GM10266 (cell line): ENCODE results near the gene KIAA1671.

Experiments used
- DNase-seq: peaks from one replicate; pipeline ENCODE4 v3.0.0; 2012; ENCODE audit errors: extremely low spot score
- CTCF ChIP-seq: IDR thresholded peaks from 2 replicates; pipeline ENCODE4 v1.5.1; 2012; ENCODE audit warnings: mild to moderate bottlenecking, low read depth; ENCODE audit not compliant: control insufficient read depth, insufficient read depth; ENCODE audit errors: missing control alignments

Gene KIAA1671

DNA sequence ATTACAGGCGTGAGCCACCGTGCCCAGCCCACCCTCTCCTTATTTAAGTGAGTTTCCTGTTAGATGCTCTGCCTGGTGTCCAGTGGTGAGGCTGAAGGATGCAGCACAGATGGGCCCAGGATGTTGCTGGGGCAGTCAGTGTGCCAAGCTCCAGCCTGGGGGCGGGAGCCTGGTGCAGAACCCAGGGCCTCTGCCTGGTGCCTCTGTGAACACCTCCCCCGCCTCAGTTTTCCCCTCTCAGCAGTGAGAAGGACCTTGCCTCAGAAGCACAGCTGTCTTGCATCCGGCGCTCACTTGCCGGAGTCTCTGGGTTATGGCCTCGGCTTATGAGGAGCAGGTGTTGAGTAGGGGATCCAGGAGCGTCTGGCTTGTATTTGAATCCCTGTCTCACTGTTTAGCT, 116.2 kb downstream of the KIAA1671 start:
- no peak for DNase-seq
- no peak for TF ChIP-seq CTCF

- TF ChIP-seq CTCF: no peak
- no peak for DNase-seq
Measured at GRCh38 chr22:25069426-25069757, 116.9 kb downstream of the KIAA1671 start.

- no peak for DNase-seq
- TF ChIP-seq CTCF: no peak
Measured at GRCh38 chr22:25069758-25070481, 117.4 kb downstream of the KIAA1671 start.

GRCh38 chr22:25070956-25071355, 118.4 kb downstream of the KIAA1671 start:
- DNase-seq: no peak
- no peak for TF ChIP-seq CTCF

- TF ChIP-seq CTCF: no peak
- DNase-seq: no peak
Measured at GRCh38 chr22:25071720-25072119, 119.2 kb downstream of the KIAA1671 start.

- TF ChIP-seq CTCF: no peak
- DNase-seq: no peak
Measured at GRCh38 chr22:25072406-25072805, 119.9 kb downstream of the KIAA1671 start.

DNA sequence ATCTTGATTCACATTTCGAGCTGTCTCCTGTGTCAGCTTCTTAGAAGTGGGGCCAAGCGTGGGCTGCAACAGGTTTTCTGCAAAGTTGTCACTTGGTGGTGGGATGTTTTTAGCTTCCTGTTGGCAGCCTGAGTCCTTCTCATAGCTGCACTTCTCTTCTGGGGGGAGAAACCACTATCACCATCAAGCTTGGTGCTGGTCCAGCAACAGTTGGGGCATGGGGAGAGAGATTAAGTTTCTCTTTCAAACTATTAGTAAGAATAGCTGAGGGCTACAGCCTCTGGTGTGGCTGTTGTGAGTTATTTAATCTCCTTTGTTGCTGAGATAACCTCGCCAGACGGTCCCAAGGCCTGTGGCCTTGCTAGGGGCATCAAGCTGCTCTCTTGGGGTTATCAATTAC, 123.8 kb downstream of the KIAA1671 start:
- TF ChIP-seq CTCF: no peak
- DNase-seq: no peak
